H1 (cell line): Measurements from ENCODE around the gene PLCB1. TPM values are rescaled to one million over a fixed set of nuclear protein-coding genes. Genes with fewer than 3 reads are reported as not detected.

Experiments used
- CTCF ChIA-PET: fragments of 300-600 bp; sonication (Branson Sonifier 250); formaldehyde crosslinking; loops from one replicate; lab custom pipeline; 2021; ENCODE audit not compliant: partially characterized antibody; lab: Charles Lee
- POLR2A ChIA-PET: fragments of 300-600 bp; sonication (Branson Sonifier 250); formaldehyde crosslinking; loops from one replicate; lab custom pipeline; 2021; ENCODE audit warnings: inconsistent platforms; ENCODE audit not compliant: partially characterized antibody; lab: Charles Lee
- DNase-seq, 2 experiments: peaks; one replicate each; pipeline versions ENCODE4 v3.0.0 to v3.0.0-alpha.2; 2010 to 2022; ENCODE audit warnings: low spot score in 2 of 2, low read depth in 1 of 2, mixed read lengths in 1 of 2
- FAIRE-seq: peaks from 2 replicates; lab custom pipeline; 2011; peaks lifted over from hg19 to GRCh38; lab: Jason Lieb, UNC
- H2AFZ ChIP-seq: 2 replicates; pipeline ENCODE4 v1.8.1; 2012; ENCODE audit warnings: low read length, inconsistent platforms
- H2AK5ac ChIP-seq: 2 replicates; pipeline ENCODE4 v1.6.1; 2013; ENCODE audit warnings: low read depth, low read length
- H2BK120ac ChIP-seq: replicated peaks from 2 replicates; pipeline ENCODE3; 2013; ENCODE audit warnings: low read depth, low read length, inconsistent platforms
- H2BK12ac ChIP-seq: 2 replicates; pipeline ENCODE4 v1.6.1; 2013; ENCODE audit warnings: low read depth, low read length
- H2BK15ac ChIP-seq: 2 replicates; pipeline ENCODE4 v1.6.1; 2013; ENCODE audit warnings: low read length
- H2BK20ac ChIP-seq: 2 replicates; pipeline ENCODE4 v1.6.1; 2013; ENCODE audit warnings: low read length
- H2BK5ac ChIP-seq: 2 replicates; pipeline ENCODE4 v1.6.1; 2013; ENCODE audit warnings: low read depth, low read length
- H3K14ac ChIP-seq: 2 replicates; pipeline ENCODE4 v1.6.1; 2013; ENCODE audit warnings: inconsistent platforms; ENCODE audit not compliant: insufficient read length
- H3K18ac ChIP-seq: 2 replicates; pipeline ENCODE4 v1.6.1; 2013; ENCODE audit warnings: low read length; ENCODE audit errors: extremely low read depth
- H3K23ac ChIP-seq: 2 replicates; pipeline ENCODE4 v1.6.1; 2013; ENCODE audit warnings: inconsistent platforms; ENCODE audit not compliant: insufficient read length
- H3K23me2 ChIP-seq: 2 replicates; pipeline ENCODE4 v1.6.1; 2013; ENCODE audit warnings: low read depth, low read length
- H3K27ac ChIP-seq: 2 replicates; pipeline ENCODE4 v1.6.1; 2011; ENCODE audit warnings: low read depth, low read length, inconsistent platforms
- H3K27me3 ChIP-seq, 4 experiments: replicated peaks in 1 of 4; 1 replicate in 1 of 4; 2 replicates in 3 of 4; pipeline versions ENCODE4 v1.6.1 to v1.8.1; 2011 to 2013; ENCODE audit warnings: low read length in 3 of 4, mild to moderate bottlenecking in 3 of 4, inconsistent platforms in 2 of 4, mixed read lengths in 2 of 4, moderate library complexity in 1 of 4; ENCODE audit not compliant: control insufficient read depth in 3 of 4, insufficient read depth in 3 of 4; ENCODE audit errors: extremely low read depth in 1 of 4
- H3K36me3 ChIP-seq, 4 experiments: 2 replicates each; pipeline versions ENCODE4 v1.6.1 to v1.8.1; 2011 to 2013; ENCODE audit warnings: mild to moderate bottlenecking in 4 of 4, low read length in 3 of 4, moderate library complexity in 2 of 4, control low read depth in 1 of 4, inconsistent platforms in 1 of 4; ENCODE audit not compliant: insufficient read depth in 4 of 4, control insufficient read depth in 2 of 4
- H3K4ac ChIP-seq: replicated peaks from 2 replicates; pipeline ENCODE3; 2013; ENCODE audit warnings: low read length, low read depth, mixed read lengths, inconsistent platforms; ENCODE audit not compliant: insufficient read length
- H3K4me1 ChIP-seq, 4 experiments: replicated peaks in 1 of 4; 1 replicate in 1 of 4; 2 replicates in 3 of 4; pipeline versions ENCODE4 v1.6.1 to v1.8.1; 2011 to 2013; ENCODE audit warnings: low read length in 3 of 4, inconsistent platforms in 2 of 4, mixed read lengths in 1 of 4; ENCODE audit not compliant: insufficient read depth in 4 of 4, control insufficient read depth in 3 of 4
- H3K4me2 ChIP-seq, 2 experiments: 2 replicates each; pipeline versions ENCODE4 v1.6.1 to v1.8.1; 2011 to 2013; ENCODE audit warnings: low read depth in 2 of 2, low read length in 2 of 2, control low read depth in 1 of 2, inconsistent platforms in 1 of 2, mild to moderate bottlenecking in 1 of 2; ENCODE audit not compliant: insufficient read depth in 1 of 2
- H3K4me3 ChIP-seq, 4 experiments: fragments of 200-600, 300-600 bp in 1 of 4; sonication (generic), shearing (Covaris generic), sonication (Bioruptor Twin) in 1 of 4; 2 replicates each; pipeline versions ENCODE4 v1.5.1 to v1.8.1; 2011 to 2016; ENCODE audit warnings: low read length in 4 of 4, low read depth in 3 of 4, control low read depth in 2 of 4, inconsistent platforms in 2 of 4, mild to moderate bottlenecking in 2 of 4, mixed read lengths in 1 of 4, moderate library complexity in 1 of 4; ENCODE audit not compliant: insufficient read depth in 2 of 4; ENCODE audit errors: extremely low read depth in 1 of 4
- H3K56ac ChIP-seq: replicated peaks from 2 replicates; pipeline ENCODE3; 2013; ENCODE audit warnings: low read depth, mild to moderate bottlenecking, mixed read lengths, low read length, inconsistent platforms; ENCODE audit not compliant: insufficient read length
- H3K79me1 ChIP-seq: 2 replicates; pipeline ENCODE4 v1.6.1; 2013; ENCODE audit warnings: low read depth, low read length, control low read depth
- H3K79me2 ChIP-seq, 2 experiments: 2 replicates each; pipeline versions ENCODE4 v1.6.1 to v1.8.1; 2012 to 2013; ENCODE audit warnings: low read length in 2 of 2, mild to moderate bottlenecking in 2 of 2, inconsistent platforms in 1 of 2; ENCODE audit not compliant: insufficient read depth in 2 of 2, control insufficient read depth in 1 of 2
- H3K9ac ChIP-seq, 4 experiments: replicated peaks in 1 of 4; 1 replicate in 1 of 4; 2 replicates in 3 of 4; pipeline versions ENCODE4 v1.6.1 to v1.8.1; 2011 to 2013; ENCODE audit warnings: low read depth in 3 of 4, low read length in 3 of 4, control low read depth in 2 of 4, mild to moderate bottlenecking in 2 of 4, moderate library complexity in 2 of 4, inconsistent platforms in 1 of 4; ENCODE audit errors: extremely low read depth in 1 of 4
- H3K9me3 ChIP-seq, 2 experiments: 2 replicates each; pipeline versions ENCODE4 v1.6.1 to v1.8.1; 2012 to 2013; ENCODE audit warnings: mild to moderate bottlenecking in 2 of 2, moderate library complexity in 2 of 2, control low read depth in 1 of 2, inconsistent platforms in 1 of 2, low read depth in 1 of 2, low read length in 1 of 2, mixed read lengths in 1 of 2; ENCODE audit not compliant: insufficient read depth in 2 of 2
- H4K20me1 ChIP-seq, 2 experiments: replicated peaks in 1 of 2; 2 replicates each; pipeline versions ENCODE3 to v1.8.1; 2011 to 2013; ENCODE audit warnings: inconsistent platforms in 2 of 2, low read length in 2 of 2, mild to moderate bottlenecking in 1 of 2; ENCODE audit not compliant: insufficient read depth in 2 of 2, control insufficient read depth in 1 of 2
- H4K5ac ChIP-seq: 2 replicates; pipeline ENCODE4 v1.6.1; 2013; ENCODE audit warnings: low read length, low read depth, mixed read lengths, inconsistent platforms; ENCODE audit not compliant: insufficient read length
- H4K8ac ChIP-seq: 2 replicates; pipeline ENCODE4 v1.8.0; 2013; ENCODE audit warnings: mild to moderate bottlenecking, moderate library complexity, low read length, inconsistent platforms; ENCODE audit not compliant: insufficient read depth; ENCODE audit errors: extremely low read depth
- H4K91ac ChIP-seq: replicated peaks from 2 replicates; pipeline ENCODE3; 2013; ENCODE audit warnings: low read length, mixed read lengths, inconsistent platforms; ENCODE audit not compliant: insufficient read length
- HDAC6 ChIP-seq: IDR thresholded peaks from one replicate; pipeline ENCODE4 v1.7.1; 2012; ENCODE audit warnings: low read depth, mild to moderate bottlenecking, inconsistent platforms, low read length, moderate library complexity
- SP2 ChIP-seq: IDR thresholded peaks from 2 replicates; pipeline ENCODE4 v1.6.1; 2012; ENCODE audit warnings: mild to moderate bottlenecking, low read length, inconsistent platforms
- SRF ChIP-seq: IDR thresholded peaks from 2 replicates; pipeline ENCODE4 v1.6.1; 2011; ENCODE audit warnings: mild to moderate bottlenecking, low read depth, low read length, moderate library complexity
- ZNF274 ChIP-seq: IDR thresholded peaks from 2 replicates; pipeline ENCODE4 v1.7.0; 2012; ENCODE audit warnings: low read length, borderline replicate concordance; ENCODE audit errors: extremely low read depth
- WGBS, 2 experiments: shearing (Covaris generic) in 1 of 2; methylation state at CpG; one replicate each; pipeline versions ENCODE4 v1.1.6 to v1.1.7; 2013 to 2015; ENCODE audit warnings: low lambda C conversion rate in 2 of 2, mixed read lengths in 2 of 2, inconsistent platforms in 1 of 2, low coverage in 1 of 2, missing lambda C conversion rate in 1 of 2; ENCODE audit not compliant: insufficient replicate concordance in 2 of 2, insufficient coverage in 1 of 2, insufficient read length in 1 of 2; ENCODE audit errors: extremely low coverage in 1 of 2, missing lambda C conversion rate in 1 of 2; 5-methylcytosine and 5-hydroxymethylcytosine counted together
- polyA plus RNA-seq, 7 experiments: library from polyadenylated mRNA; depleted of rRNA in 3 of 7; stranded (reverse) in 5 of 7; unstranded in 2 of 7; fragments of >200 nt in 5 of 7; fragments of 200-250 nt in 2 of 7; gene quantifications; 1 replicate in 5 of 7; 2 replicates in 1 of 7; 4 replicates in 1 of 7; pipeline versions ENCODE4 v1.2.1 to v1.2.3, GENCODE V29; 2011 to 2013; ENCODE audit warnings: missing spikeins in 2 of 7, mixed read lengths in 2 of 7
- total RNA-seq: library from RNA; stranded (reverse); fragmentation: NEBNext Ultra II Directional; extraction: Animal tissue kit (Norgen Biotek cat#: 25700); gene quantifications from 2 replicates; pipeline ENCODE4 v1.2.1, GENCODE V29; 2021

PLCB1 gene
- total and polyA plus RNA-seq, 2 of the 8 experiments (the other 6 are each of a cell fraction or from before 2014, with no cell fraction given), result 2.6 to 9.1 TPM

GRCh38 chr20:8678098-8678776, 546.2 kb downstream of the PLCB1 start:
- Histone ChIP-seq H3K18ac (no peak overlapping the region), H2AFZ (no peak overlapping the region), H3K4me1 (no peaks in the 10 kb centered on the region), H2BK120ac (no peak overlapping the region), H3K27ac (no peak overlapping the region), H3K14ac (no peak overlapping the region), H3K23ac (no peak overlapping the region), H3K9ac (no peak overlapping the region), H3K36me3 (no peaks in the 10 kb centered on the region), H3K4ac (no peak overlapping the region), H3K79me1 (no peaks in the 10 kb centered on the region), H2BK15ac (no peak overlapping the region), H2BK5ac (no peak overlapping the region), H3K27me3 (no peaks in the 10 kb centered on the region), H3K4me3 (no peak overlapping the region), H3K56ac (no peak overlapping the region), H4K8ac (no peak overlapping the region), H4K5ac (no peak overlapping the region), H4K91ac (no peak overlapping the region), H3K9me3 (no peaks in the 10 kb centered on the region), H2AK5ac (no peak overlapping the region), H2BK12ac (no peak overlapping the region), H4K20me1 (no peaks in the 10 kb centered on the region), H2BK20ac (no peak overlapping the region), H3K79me2 (no peaks in the 10 kb centered on the region), H3K4me2 (no peak overlapping the region), H3K23me2 (no peaks in the 10 kb centered on the region)
- 91% methylated on average over 5 of the region's 5 CpGs; no CpG with 5 or more reads in 1 of the 2 experiments for WGBS, 2 experiments
- no peak for DNase-seq
- CTCF ChIA-PET, result interaction anchor here (0.8 to 1.5 kb wide), 4 partner anchors 14 to 75 kb away, joined by 3 read pairs; no protein-coding TSS in a partner anchor
- no peak for FAIRE-seq
- POLR2A ChIA-PET, result no interaction called here
- TF ChIP-seq HDAC6 (no peak), SP2 (no peak), SRF (no peak), ZNF274 (no peak)
